Common myeloid progenitor, CD34-positive (primary cell): ENCODE results near the gene SYK.

Experiments used
- CTCF ChIA-PET: fragments of 350-600 bp; sonication (Branson Sonifier 250); formaldehyde crosslinking; loops from one replicate; lab custom pipeline; 2021; ENCODE audit warnings: antibody characterized with exemption; lab: Charles Lee
- POLR2A ChIA-PET: fragments of 350-600 bp; sonication (Branson Sonifier 250); formaldehyde crosslinking; loops from one replicate; lab custom pipeline; 2021; ENCODE audit warnings: antibody characterized with exemption; lab: Charles Lee
- DNase-seq, 3 donors: peaks; one replicate each; pipeline versions ENCODE4 v3.0.0 to v3.0.0-alpha.2; 2013
- H3K27ac ChIP-seq, 2 experiments: 1 replicate in 1 of 2; 2 replicates in 1 of 2; pipeline ENCODE4 v1.7.0; 2013; ENCODE audit warnings: inconsistent platforms in 2 of 2, low read length in 2 of 2, mild to moderate bottlenecking in 2 of 2, low read depth in 1 of 2, moderate library complexity in 1 of 2; ENCODE audit not compliant: severe bottlenecking in 2 of 2, insufficient read depth in 1 of 2, poor library complexity in 1 of 2
- H3K27me3 ChIP-seq, 5 experiments: replicated peaks in 2 of 5; 1 replicate in 3 of 5; 2 replicates in 2 of 5; pipeline versions ENCODE4 v1.6.1 to v1.7.0; 2013; ENCODE audit warnings: low read length in 4 of 5, mild to moderate bottlenecking in 2 of 5, moderate library complexity in 2 of 5, inconsistent platforms in 1 of 5; ENCODE audit not compliant: insufficient read depth in 5 of 5, control insufficient read depth in 4 of 5
- H3K36me3 ChIP-seq, 4 experiments: 1 replicate in 2 of 4; 2 replicates in 2 of 4; pipeline versions ENCODE4 v1.6.1 to v1.7.0; 2013; ENCODE audit warnings: low read length in 3 of 4, control low read depth in 1 of 4, mild to moderate bottlenecking in 1 of 4; ENCODE audit not compliant: control insufficient read depth in 4 of 4, insufficient read depth in 4 of 4
- H3K4me1 ChIP-seq, 4 experiments: 1 replicate in 3 of 4; 2 replicates in 1 of 4; pipeline versions ENCODE4 v1.6.1 to v1.7.1; 2013; ENCODE audit warnings: low read length in 3 of 4, mild to moderate bottlenecking in 3 of 4, control low read depth in 1 of 4, inconsistent platforms in 1 of 4, moderate library complexity in 1 of 4; ENCODE audit not compliant: control insufficient read depth in 4 of 4, insufficient read depth in 4 of 4; ENCODE audit errors: control extremely low read depth in 1 of 4
- H3K4me3 ChIP-seq, 7 experiments: 1 replicate in 4 of 7; 2 replicates in 3 of 7; pipeline versions ENCODE4 v1.5.1 to v1.7.0; 2013; ENCODE audit warnings: mild to moderate bottlenecking in 7 of 7, low read length in 6 of 7, moderate library complexity in 6 of 7, inconsistent platforms in 2 of 7, low read depth in 2 of 7, control low read depth in 1 of 7; ENCODE audit not compliant: insufficient read depth in 4 of 7, control insufficient read depth in 1 of 7; ENCODE audit errors: extremely low read depth in 1 of 7
- H3K9me3 ChIP-seq, 5 experiments: 1 replicate in 4 of 5; 2 replicates in 1 of 5; pipeline versions ENCODE4 v1.6.1 to v1.7.1; 2013; ENCODE audit warnings: low read length in 4 of 5, mild to moderate bottlenecking in 2 of 5, inconsistent platforms in 1 of 5, low read depth in 1 of 5, moderate library complexity in 1 of 5; ENCODE audit not compliant: control insufficient read depth in 4 of 5, insufficient read depth in 2 of 5; ENCODE audit errors: control extremely low read depth in 1 of 5
- WGBS: methylation state at CpG from one replicate; pipeline ENCODE4 v1.1.5; 2013; ENCODE audit not compliant: insufficient coverage; 5-methylcytosine and 5-hydroxymethylcytosine counted together

The SYK gene

DNA sequence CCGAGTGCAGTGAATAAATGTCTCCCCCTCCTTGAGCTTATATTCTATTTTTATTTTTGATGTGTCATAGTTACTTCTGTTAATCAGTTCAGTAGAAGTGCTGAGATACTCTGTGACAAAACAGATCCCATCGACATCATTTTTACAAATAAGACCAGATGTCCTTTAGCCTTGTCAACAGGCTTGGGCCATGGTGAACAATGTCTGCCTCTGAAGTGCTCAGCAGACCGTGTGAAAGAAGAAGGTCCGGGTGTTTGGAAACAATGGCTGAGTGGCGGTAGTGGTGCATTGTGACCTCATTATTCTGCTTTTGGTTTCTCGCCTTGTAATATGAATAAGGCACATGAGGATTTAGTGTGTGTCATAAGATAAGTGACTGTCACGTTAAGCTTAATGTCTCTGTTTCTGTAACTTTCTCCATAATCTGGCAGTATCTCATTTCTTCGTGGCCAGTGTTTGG is 71.2 kb downstream of the SYK start:
- H3K36me3 ChIP-seq: peaks cover 21 to 64% (median 35%) of the 10 kb centered on the region in 4 experiments
- POLR2A ChIA-PET: no interaction called here
- CTCF ChIA-PET: interaction anchor here (0.6 to 1.3 kb wide), 3 partner anchors 9 to 901 kb away, joined by 3 to 4 read pairs (median 3); no protein-coding TSS in a partner anchor
- DNase-seq: no peak
- H3K9me3 ChIP-seq: no peaks in the 10 kb centered on the region
- no peak overlapping the region for H3K27ac ChIP-seq
- H3K4me3 ChIP-seq: no peak overlapping the region
- H3K4me1 ChIP-seq: no peaks in the 10 kb centered on the region
- H3K27me3 ChIP-seq: no peaks in the 10 kb centered on the region
- WGBS: 95% methylated on average over 5 of the region's 8 CpGs

DNA sequence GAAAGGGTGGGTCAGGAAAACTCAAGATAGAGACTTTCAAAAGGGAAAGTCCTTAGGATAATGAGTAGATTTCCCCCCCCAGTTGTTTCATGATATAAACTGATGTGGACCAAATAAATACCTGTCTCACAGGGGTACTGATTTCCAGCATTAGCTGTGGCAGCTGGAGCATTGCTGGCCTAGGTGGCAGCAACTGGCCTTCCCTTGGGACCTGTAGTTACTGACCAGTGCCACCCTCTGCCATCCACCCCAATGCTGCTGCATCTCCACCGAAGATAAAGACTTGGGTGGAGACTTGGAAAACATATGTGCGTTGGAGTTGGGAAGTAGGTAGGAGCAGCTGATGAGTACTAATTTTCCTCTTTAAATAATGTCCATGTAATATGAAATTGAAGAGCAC is 71.8 kb downstream of the SYK start:
- H3K27me3 ChIP-seq: no peaks in the 10 kb centered on the region
- no peaks in the 10 kb centered on the region for H3K4me1 ChIP-seq
- 83% methylated on average over 2 of the region's 2 CpGs for WGBS
- H3K4me3 ChIP-seq: no peak overlapping the region
- H3K9me3 ChIP-seq: no peaks in the 10 kb centered on the region
- ChIA-PET CTCF (interaction anchor here (0.6 to 1.3 kb wide), 2 partner anchors 99 to 109 kb away, joined by 3 read pairs; no protein-coding TSS in a partner anchor), POLR2A (no interaction called here)
- H3K27ac ChIP-seq: peak overlapping the region in 1 of 2 experiments; percentile 10
- H3K36me3 ChIP-seq: peaks cover 25 to 64% (median 40%) of the 10 kb centered on the region in 4 experiments
- DNase-seq: no peak

GRCh38 chr9:90874194-90874593 is 72.6 kb downstream of the SYK start:
- Histone ChIP-seq H3K36me3 (peaks cover 29 to 70% (median 46%) of the 10 kb centered on the region in 4 experiments), H3K4me3 (no peak overlapping the region), H3K4me1 (no peaks in the 10 kb centered on the region), H3K27me3 (no peaks in the 10 kb centered on the region), H3K27ac (no peak overlapping the region), H3K9me3 (no peaks in the 10 kb centered on the region)
- 100% methylated on average over 5 of the region's 8 CpGs for WGBS
- POLR2A ChIA-PET: no interaction called here
- CTCF ChIA-PET: no interaction called here
- no peak for DNase-seq

- no peak for DNase-seq
- H3K27ac ChIP-seq: no peak overlapping the region
- H3K4me1 ChIP-seq: no peaks in the 10 kb centered on the region
- WGBS: 96% methylated on average over 5 of the region's 5 CpGs
- no peaks in the 10 kb centered on the region for H3K27me3 ChIP-seq
- no peaks in the 10 kb centered on the region for H3K9me3 ChIP-seq
- ChIA-PET POLR2A (no interaction called here), CTCF (interaction anchor here (1.2 kb wide), 1 partner anchor 122 kb away, joined by 3 read pairs; no protein-coding TSS in a partner anchor)
- H3K4me3 ChIP-seq: no peak overlapping the region
- H3K36me3 ChIP-seq: peaks cover 38 to 93% (median 71%) of the 10 kb centered on the region in 4 experiments
Measured at GRCh38 chr9:90878562-90878961, 76.9 kb downstream of the SYK start.

DNA sequence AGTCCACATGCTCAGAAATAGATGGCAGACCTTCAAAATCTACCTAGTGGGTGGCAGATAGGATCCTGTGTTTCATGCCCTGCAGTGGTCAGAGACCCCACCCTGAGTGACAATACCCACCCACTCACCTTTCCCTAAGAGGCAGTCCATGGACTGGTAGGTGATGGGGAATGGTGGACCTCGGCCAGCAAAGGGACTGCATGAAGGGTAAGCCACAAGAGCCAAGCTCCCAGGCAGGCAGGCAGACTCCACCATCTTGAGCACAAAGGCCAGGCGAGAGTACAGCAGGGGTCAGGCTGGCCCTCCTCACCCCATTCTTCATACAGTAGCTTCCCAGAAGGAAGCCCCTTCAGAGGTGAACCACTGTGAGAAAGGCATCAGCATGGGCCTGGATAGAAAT is 78.4 kb downstream of the SYK start:
- POLR2A ChIA-PET: no interaction called here
- Histone ChIP-seq H3K4me1 (no peaks in the 10 kb centered on the region), H3K27me3 (no peaks in the 10 kb centered on the region), H3K9me3 (peaks cover 0 to 3% (median 0%) of the 10 kb centered on the region in 5 experiments), H3K27ac (no peak overlapping the region), H3K36me3 (peaks cover 29 to 84% (median 62%) of the 10 kb centered on the region in 4 experiments), H3K4me3 (no peak overlapping the region)
- 100% methylated on average over 1 of the region's 2 CpGs for WGBS
- CTCF ChIA-PET: interaction anchor here (0.7 kb wide), 1 partner anchor 36 kb away, joined by 3 read pairs; no protein-coding TSS in a partner anchor
- no peak for DNase-seq

DNA sequence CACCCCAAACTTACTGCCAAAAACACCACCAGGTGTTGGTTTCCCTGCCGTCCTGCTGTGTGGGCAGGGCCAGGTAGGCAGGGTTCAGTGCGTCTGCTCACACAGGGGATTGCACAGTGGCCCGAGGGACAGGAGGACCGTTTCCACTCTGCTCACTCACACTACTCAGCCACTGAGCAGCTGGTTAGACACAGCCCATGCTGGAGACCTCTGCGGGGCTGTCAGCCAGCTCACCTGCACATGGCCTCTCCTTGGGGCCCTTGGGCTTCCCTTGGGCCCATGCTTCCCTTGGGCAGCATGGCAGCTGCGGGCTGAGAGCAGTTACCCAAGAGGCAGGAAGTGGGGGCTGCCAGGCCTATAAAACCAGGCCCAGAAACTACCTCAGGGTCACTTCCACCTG is 79.0 kb downstream of the SYK start:
- peaks cover 29 to 84% (median 63%) of the 10 kb centered on the region in 4 experiments for H3K36me3 ChIP-seq
- 92% methylated on average over 4 of the region's 6 CpGs for WGBS

DNA sequence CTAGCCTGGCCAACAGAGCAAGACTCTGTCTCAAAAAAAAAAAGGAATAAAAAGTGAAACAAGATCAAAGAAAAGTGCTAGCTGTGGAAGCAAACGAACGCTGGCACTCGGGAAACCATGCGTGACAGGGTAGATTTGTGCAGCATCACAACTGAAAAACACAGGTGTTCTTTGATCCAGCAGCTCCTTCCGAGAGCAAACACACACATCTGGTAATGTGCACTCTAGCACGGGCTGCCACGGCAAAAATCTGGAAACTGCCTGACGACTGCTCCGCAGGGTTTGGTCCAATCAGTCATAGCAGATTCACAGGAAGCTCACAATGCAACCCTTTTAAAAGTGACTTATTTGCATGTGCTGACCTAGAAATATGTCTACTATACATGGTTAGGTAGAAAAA is 80.0 kb downstream of the SYK start:
- CTCF ChIA-PET: interaction anchor here (0.9 kb wide), 1 partner anchor 9 kb away, joined by 3 read pairs; no protein-coding TSS in a partner anchor
- Histone ChIP-seq H3K36me3 (peaks cover 32 to 83% (median 66%) of the 10 kb centered on the region in 4 experiments), H3K4me1 (no peaks in the 10 kb centered on the region), H3K9me3 (peaks cover 0 to 3% (median 0%) of the 10 kb centered on the region in 5 experiments), H3K27ac (no peak overlapping the region), H3K27me3 (no peaks in the 10 kb centered on the region), H3K4me3 (no peak overlapping the region)
- POLR2A ChIA-PET: no interaction called here
- 97% methylated on average over 7 of the region's 9 CpGs for WGBS
- DNase-seq: peak in 2 of 3 donors; percentile 11

More for the DNA sequence above, 79.0 kb downstream of the SYK start:
- CTCF ChIA-PET: no interaction called here
- no peaks in the 10 kb centered on the region for H3K27me3 ChIP-seq
- POLR2A ChIA-PET: no interaction called here
- no peaks in the 10 kb centered on the region for H3K4me1 ChIP-seq
- no peak for DNase-seq
- peaks cover 0 to 3% (median 0%) of the 10 kb centered on the region in 5 experiments for H3K9me3 ChIP-seq
- H3K27ac ChIP-seq: no peak overlapping the region
- no peak overlapping the region for H3K4me3 ChIP-seq
